Stimulated activated CD8-positive, alpha-beta memory T cell treated with anti-CD3 and anti-CD28 coated beads, Interleukin-4, amount 100 ng/mL, for 24 hours (primary cell): Measurements from ENCODE around the gene OS9.

Source experiments
- DNase-seq: peaks from one replicate; pipeline ENCODE4 v3.0.0-alpha.2; 2020; ENCODE audit warnings: low read depth

OS9 gene

DNA sequence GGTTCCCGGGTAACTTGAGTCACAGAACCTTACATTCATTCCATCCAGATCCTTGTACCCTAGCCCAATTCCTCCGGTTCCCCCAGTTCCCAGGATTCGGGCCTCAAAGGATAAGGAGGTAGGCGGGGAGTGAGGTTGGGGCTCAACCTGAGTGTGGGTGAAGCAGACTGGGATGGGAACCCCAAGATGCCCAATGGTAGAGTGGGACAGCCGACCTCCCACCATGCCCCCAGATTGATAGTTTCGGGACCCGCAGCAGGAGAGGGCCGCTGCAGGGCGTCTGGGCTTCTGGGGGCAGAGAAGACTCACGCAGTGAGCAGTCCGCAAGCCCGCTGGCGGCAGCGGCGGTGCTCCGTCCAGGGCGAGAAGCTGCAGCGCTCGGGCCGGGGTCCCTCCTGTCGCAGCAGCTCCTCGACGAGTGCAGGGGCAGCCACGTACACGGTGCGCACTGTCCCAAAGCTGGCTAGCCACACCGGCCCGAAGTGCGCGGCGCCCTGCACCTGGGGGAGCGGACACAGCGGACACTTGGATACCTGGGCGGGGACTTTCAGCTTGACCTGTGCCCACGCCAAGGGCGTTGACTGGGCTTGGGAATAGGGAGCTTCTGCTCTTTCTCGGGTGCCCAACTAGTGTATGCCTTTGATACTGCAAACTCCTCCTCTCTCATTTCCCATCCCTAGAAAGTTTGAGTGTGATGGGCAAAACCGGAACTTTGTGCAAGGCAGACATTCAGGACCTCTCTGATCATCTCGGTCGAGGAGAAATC, 71.9 kb downstream of the OS9 start:
- DNase-seq: no peak

DNA sequence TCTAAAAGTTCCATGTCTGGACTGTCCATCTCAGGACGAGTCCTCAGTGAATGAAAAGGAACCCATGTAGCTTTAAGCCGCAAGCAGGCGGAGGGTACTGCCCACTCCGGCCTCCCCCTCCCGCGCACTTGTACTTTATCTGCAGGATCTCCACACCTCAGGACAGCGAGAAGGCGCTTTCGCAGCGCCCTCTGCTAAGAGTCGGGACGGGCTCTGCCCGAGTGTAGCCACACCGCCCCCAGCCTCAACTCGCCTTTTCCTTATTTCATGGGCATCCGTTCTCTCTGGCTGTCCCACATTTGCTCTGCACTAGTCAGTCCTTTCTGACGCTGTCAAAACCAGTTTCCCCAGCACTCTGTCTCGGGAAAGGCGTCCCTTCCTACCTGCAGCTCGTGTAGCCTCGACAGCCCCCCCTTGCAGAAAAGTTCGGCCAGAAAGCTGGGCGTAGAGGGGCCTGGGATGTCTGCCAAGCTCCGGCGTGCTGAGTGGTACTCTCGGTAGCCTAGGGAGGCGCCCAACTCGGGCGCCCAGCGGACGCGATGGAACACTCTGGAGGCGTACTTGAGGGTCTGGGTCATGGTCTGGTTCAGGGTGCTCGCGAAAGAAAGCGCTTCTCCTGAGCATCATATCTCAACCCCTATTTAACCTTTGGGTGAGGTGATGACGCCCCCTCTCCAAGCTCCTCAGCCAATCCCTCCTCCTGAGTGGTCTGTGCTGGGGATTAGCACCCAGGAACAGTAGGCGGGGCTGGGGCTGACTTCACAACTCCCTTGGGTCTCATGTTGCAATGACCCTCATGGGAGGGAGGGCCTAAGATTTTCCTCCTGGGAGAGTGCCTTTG, 72.8 kb downstream of the OS9 start, which contains the start of gene CYP27B1:
TSS of gene CYP27B1 (minus strand) at position 615 of the 841 bp plus-strand sequence. CDS start at position 578, 37 bp downstream.
- no peak for DNase-seq

DNA sequence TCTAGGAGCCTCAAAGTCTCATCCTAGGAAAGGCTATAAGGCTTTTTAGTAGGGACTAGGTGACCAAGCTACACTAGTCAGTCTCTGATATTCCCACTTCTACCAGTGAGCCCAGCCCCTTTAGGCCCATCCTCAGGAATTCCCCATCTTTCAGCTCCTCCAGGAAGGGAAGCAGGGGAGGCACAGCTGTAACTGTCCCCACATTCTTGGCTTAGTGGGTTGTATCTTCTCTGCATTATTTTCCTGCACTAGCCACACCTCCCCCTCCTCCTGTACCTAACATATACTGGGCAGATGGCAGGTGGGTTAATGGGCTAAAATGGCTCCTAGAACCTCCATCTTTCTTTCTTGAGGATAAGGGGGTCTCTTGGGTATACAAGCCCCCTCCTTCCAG, 73.4 kb downstream of the OS9 start:
- no peak for DNase-seq

DNA sequence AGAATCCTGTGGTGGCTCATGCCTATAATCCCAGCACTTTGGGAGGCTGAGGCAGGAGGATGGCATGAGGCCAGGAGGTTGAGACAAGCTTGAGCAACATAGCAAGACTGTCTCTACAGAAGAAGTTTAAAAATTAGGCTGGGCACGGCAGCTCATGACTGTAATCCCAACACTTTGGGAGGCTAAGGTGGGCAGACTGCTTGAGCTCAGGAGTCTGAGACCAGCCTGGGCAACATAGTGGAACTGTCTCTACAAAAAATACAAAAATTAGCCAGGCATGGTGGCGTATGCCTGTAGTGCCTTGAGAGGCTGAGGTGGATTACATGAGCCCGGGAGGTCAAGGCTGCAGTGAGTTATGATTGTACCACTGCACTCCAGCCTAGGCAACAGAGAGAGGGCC, 73.9 kb downstream of the OS9 start:
- no peak for DNase-seq

DNA sequence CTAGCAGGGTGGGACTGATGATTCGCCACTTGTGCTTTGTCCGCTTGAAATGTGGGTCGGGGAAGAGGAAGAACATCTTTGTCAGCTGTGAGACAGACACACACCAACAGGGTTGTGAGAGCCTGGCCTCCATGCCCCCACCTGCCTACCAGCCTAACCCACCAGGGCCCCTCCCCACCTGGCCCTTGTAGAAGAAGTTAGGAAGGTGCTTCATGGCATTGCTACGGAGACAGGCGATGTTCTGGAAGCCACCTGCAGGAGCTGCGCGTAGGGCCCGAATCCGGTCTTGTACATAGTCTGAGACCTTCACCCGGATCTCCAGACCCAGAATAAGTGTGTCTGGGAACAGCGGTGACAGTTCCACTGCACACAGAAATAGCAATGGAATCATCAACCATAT, 75.7 kb downstream of the OS9 start:
- no peak for DNase-seq

DNA sequence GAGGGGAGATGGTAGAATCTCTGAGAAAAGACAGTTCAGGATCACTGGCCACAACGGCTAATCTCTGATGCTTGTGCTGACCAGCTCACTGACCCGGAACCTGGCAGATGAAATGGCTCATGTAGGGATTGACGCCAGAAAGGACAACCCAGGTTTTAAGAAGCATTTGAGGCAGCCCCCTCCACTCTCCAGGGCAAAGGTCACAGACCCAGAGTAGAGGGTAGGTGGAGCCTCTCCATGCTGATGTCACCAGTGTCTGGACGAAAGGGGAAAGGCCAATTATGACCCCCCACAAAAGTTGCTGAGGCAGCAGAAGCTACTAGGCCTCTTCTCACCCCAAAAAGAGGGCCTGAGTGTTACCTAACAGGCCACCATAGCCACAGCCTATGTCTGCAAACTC, 76.8 kb downstream of the OS9 start:
- no peak for DNase-seq
